Pancreas (tissue), 10 donors: ENCODE data around the gene PGA5. TPM values are rescaled to one million over a fixed set of nuclear protein-coding genes. Genes with fewer than 3 reads are reported as not detected.

Source experiments
- ATAC-seq, 4 donors: fragments of 200-7000 bp; cut with Tn5 transposase; one replicate each; pipeline versions ENCODE4 v1.8.0 to v1.9.1; 2020; ENCODE audit warnings: mild to moderate bottlenecking in 4 of 4, moderate library complexity in 4 of 4
- DNase-seq, 6 donors: peaks; one replicate each; pipeline ENCODE4 v3.0.0-alpha.2; 2020
- FAIRE-seq: peaks from 2 replicates; lab custom pipeline; 2012; peaks lifted over from hg19 to GRCh38; lab: Jason Lieb, UNC
- H3K27ac ChIP-seq, 4 donors: fragments of 200-600 bp; sonication (generic); 1 replicate in 3 of 4; 2 replicates in 1 of 4; pipeline versions ENCODE4 v1.5.0 to v1.8.0; 2020
- H3K27me3 ChIP-seq, 4 donors: fragments of 200-600 bp; one replicate each; pipeline ENCODE4 v1.8.0; 2021
- H3K36me3 ChIP-seq, 3 donors: fragments of 200-600 bp; sonication (generic) in 1 of 3; one replicate each; pipeline versions ENCODE4 v1.5.0 to v1.8.0; 2020 to 2021
- H3K4me1 ChIP-seq, 3 donors: fragments of 200-600 bp; one replicate each; pipeline ENCODE4 v1.8.0; 2021
- H3K4me3 ChIP-seq, 4 donors: fragments of 200-600 bp; sonication (generic) in 2 of 4; one replicate each; pipeline versions ENCODE4 v1.5.0 to v1.8.0; 2020 to 2021
- H3K9me3 ChIP-seq, 4 donors: fragments of 200-600 bp; one replicate each; pipeline ENCODE4 v1.8.0; 2021
- WGBS, 2 donors: extraction: QIAGEN DNeasy Blood & Tissue Kit; methylation state at CpG; one replicate each; pipeline ENCODE4 v1.1.7; 2013; 5-methylcytosine and 5-hydroxymethylcytosine counted together
- intact Hi-C, 3 donors: fragments of 100-400 bp; cut with DNase I; formaldehyde crosslinking; loops; one replicate each; pipeline versions ENCODE4 v1.11.1 to v1.14.2; 2022
- polyA plus RNA-seq, 2 donors: library from polyadenylated mRNA; stranded (reverse); fragments of 200-250 nt; gene quantifications; one replicate each; pipeline ENCODE4 v1.2.3, GENCODE V29; 2013
- total RNA-seq, 6 donors: library from RNA; stranded (reverse); fragmentation: NEBNext Ultra II Directional in 4 of 6; extraction: Animal tissue kit (Norgen Biotek cat#: 25700) in 4 of 6; gene quantifications; one replicate each; pipeline versions ENCODE4 v1.2.1 to v1.2.4, GENCODE V29; 2021 to 2023
- TF ChIP-seq, protein P1 (sequence below), 4 donors: fragments of 200-600 bp; sonication (generic) in 3 of 4; IDR thresholded peaks; one replicate each; pipeline versions ENCODE4 v1.5.0 to v1.8.0; 2021; ENCODE audit warnings: antibody characterized with exemption in 4 of 4
- donor health status: healthy with polysubstance abuse.
- donor health status: DM: no; HTN: no; CAD: no; lungs with moderate emphysema.
- donor health status: DM: no; HTN: no; CAD: no.
- donor health status: control.
- donor health status: control.
- donor health status: Bipolar disorder and iron deficiency.
- donor health status: DM: yes; HTN: yes; CAD: no.
- donor health status: DM: no; HTN: no; CAD: no.
- donor health status: DM: no; HTN: no; CAD: no.
- donor health status: DM: yes; HTN: yes; CAD: no.

Gene PGA5
- total and polyA plus RNA-seq, 8 donors, result 0.27 to 0.83 (median 0.60) TPM; not detected in 2

DNA sequence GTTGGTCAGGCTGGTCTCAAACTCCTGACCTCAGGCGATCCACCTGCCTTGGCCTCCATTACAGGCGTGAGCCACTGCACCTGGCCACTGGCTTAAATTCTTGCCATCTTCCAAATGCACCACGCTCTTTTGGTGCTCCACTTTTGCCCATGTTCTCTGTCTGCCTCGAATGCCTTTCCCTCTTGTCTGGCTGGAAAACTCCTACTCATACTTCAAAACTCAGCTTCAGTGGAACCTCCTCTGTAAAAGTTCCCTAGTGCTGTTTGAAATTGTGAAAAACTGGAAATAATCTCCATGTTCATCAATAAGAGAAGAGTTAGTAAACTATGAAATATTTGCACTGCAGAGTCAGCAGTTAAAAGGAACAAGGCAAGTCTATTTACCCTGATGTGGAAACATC lies 42.6 kb downstream of the PGA5 start:
- no peak for DNase-seq
- H3K27ac ChIP-seq, result no peak overlapping the region
- ATAC-seq, result no peak
- no peaks in the 10 kb centered on the region for H3K9me3 ChIP-seq
- intact Hi-C loops, result no loop called here
- WGBS, 2 donors, result 84 to 91% methylated on average over 4 of the region's 4 CpGs
- no peaks in the 10 kb centered on the region for H3K4me1 ChIP-seq
- H3K4me3 ChIP-seq, result no peak overlapping the region
- no peaks in the 10 kb centered on the region for H3K36me3 ChIP-seq
- H3K27me3 ChIP-seq, result no peaks in the 10 kb centered on the region
- TF ChIP-seq, protein P1, sequence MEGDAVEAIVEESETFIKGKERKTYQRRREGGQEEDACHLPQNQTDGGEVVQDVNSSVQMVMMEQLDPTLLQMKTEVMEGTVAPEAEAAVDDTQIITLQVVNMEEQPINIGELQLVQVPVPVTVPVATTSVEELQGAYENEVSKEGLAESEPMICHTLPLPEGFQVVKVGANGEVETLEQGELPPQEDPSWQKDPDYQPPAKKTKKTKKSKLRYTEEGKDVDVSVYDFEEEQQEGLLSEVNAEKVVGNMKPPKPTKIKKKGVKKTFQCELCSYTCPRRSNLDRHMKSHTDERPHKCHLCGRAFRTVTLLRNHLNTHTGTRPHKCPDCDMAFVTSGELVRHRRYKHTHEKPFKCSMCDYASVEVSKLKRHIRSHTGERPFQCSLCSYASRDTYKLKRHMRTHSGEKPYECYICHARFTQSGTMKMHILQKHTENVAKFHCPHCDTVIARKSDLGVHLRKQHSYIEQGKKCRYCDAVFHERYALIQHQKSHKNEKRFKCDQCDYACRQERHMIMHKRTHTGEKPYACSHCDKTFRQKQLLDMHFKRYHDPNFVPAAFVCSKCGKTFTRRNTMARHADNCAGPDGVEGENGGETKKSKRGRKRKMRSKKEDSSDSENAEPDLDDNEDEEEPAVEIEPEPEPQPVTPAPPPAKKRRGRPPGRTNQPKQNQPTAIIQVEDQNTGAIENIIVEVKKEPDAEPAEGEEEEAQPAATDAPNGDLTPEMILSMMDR (IDR thresholded peaks at IDR 0.05), result no peak
- FAIRE-seq, result no peak

- intact Hi-C loops, result no loop called here
- ATAC-seq, result no peak
- FAIRE-seq, result no peak
- H3K36me3 ChIP-seq, result no peaks in the 10 kb centered on the region
- no peak overlapping the region for H3K27ac ChIP-seq
- H3K4me3 ChIP-seq, result no peak overlapping the region
- H3K9me3 ChIP-seq, result no peaks in the 10 kb centered on the region
- no peaks in the 10 kb centered on the region for H3K27me3 ChIP-seq
- H3K4me1 ChIP-seq, result no peaks in the 10 kb centered on the region
- WGBS, 2 donors, result 81 to 86% methylated on average over 14 of the region's 14 CpGs
- DNase-seq, result no peak
- TF ChIP-seq, protein P1 (IDR thresholded peaks at IDR 0.05), result no peak
Measured at GRCh38 chr11:61287338-61287977, 46.5 kb downstream of the PGA5 start.

GRCh38 chr11:61290905-61291690 lies 50.1 kb downstream of the PGA5 start:
- DNase-seq (no peak), ATAC-seq (no peak), FAIRE-seq (no peak)
- H3K9me3 ChIP-seq, result no peaks in the 10 kb centered on the region
- intact Hi-C loops, result no loop called here
- TF ChIP-seq, protein P1 (IDR thresholded peaks at IDR 0.05), result no peak
- WGBS, 2 donors, result 79 to 90% methylated on average over 12 of the region's 12 CpGs
- H3K36me3 ChIP-seq, result no peaks in the 10 kb centered on the region
- peaks cover 3 to 5% (median 4%) of the 10 kb centered on the region in 3 donors for H3K4me1 ChIP-seq
- H3K27me3 ChIP-seq, result no peaks in the 10 kb centered on the region
- no peak overlapping the region for H3K27ac ChIP-seq
- no peak overlapping the region for H3K4me3 ChIP-seq

- Histone ChIP-seq H3K27ac (no peak overlapping the region), H3K9me3 (no peaks in the 10 kb centered on the region), H3K27me3 (no peaks in the 10 kb centered on the region), H3K36me3 (no peaks in the 10 kb centered on the region), H3K4me3 (no peak overlapping the region), H3K4me1 (peaks cover 4 to 7% (median 5%) of the 10 kb centered on the region in 3 donors)
- 82 to 96% methylated on average over 2 of the region's 2 CpGs for WGBS, 2 donors
- FAIRE-seq, result no peak
- DNase-seq, result no peak
- ATAC-seq, result no peak
- TF ChIP-seq, protein P1 (IDR thresholded peaks at IDR 0.05), result no peak
- intact Hi-C loops, result no loop called here
Measured at GRCh38 chr11:61292356-61292755, 51.4 kb downstream of the PGA5 start.
